Psoas muscle (tissue), 8 donors: Measurements from ENCODE around the gene PCED1B. TPM values are rescaled to one million over a fixed set of nuclear protein-coding genes. Genes with fewer than 3 reads are reported as not detected.

Experiments used
- ATAC-seq, 4 donors: fragments of 200-7000 bp; cut with Tn5 transposase; one replicate each; pipeline ENCODE4 v1.9.1; 2020; ENCODE audit warnings: moderate library complexity in 3 of 4, mild to moderate bottlenecking in 2 of 4
- DNase-seq, 2 donors: peaks; one replicate each; pipeline ENCODE4 v3.0.0-alpha.2; 2020
- H3K27ac ChIP-seq: fragments of 200-600 bp; one replicate; pipeline ENCODE4 v1.8.0; 2022
- H3K27me3 ChIP-seq, 3 donors: fragments of 200-600 bp in 1 of 3; one replicate each; pipeline versions ENCODE4 v1.6.1 to v1.8.0; 2013 to 2022; ENCODE audit warnings: low read length in 2 of 3, mild to moderate bottlenecking in 2 of 3, moderate library complexity in 1 of 3; ENCODE audit not compliant: insufficient read depth in 3 of 3
- H3K36me3 ChIP-seq, 2 donors: fragments of 200-600 bp in 1 of 2; one replicate each; pipeline versions ENCODE4 v1.6.1 to v1.8.0; 2013 to 2022; ENCODE audit warnings: low read depth in 1 of 2, mild to moderate bottlenecking in 1 of 2, moderate library complexity in 1 of 2; ENCODE audit not compliant: insufficient read depth in 1 of 2
- H3K4me1 ChIP-seq: fragments of 200-600 bp; one replicate; pipeline ENCODE4 v1.8.0; 2022
- H3K4me3 ChIP-seq: fragments of 200-600 bp; one replicate; pipeline ENCODE4 v1.8.0; 2022; ENCODE audit warnings: mild to moderate bottlenecking
- H3K9me3 ChIP-seq: fragments of 200-600 bp; one replicate; pipeline ENCODE4 v1.8.0; 2022
- CTCF ChIP-seq: fragments of 200-600 bp; IDR thresholded peaks from one replicate; pipeline ENCODE4 v1.8.0; 2022; ENCODE audit warnings: antibody characterized with exemption
- WGBS, 3 donors: extraction: QIAGEN DNeasy Blood & Tissue Kit; methylation state at CpG; one replicate each; pipeline versions ENCODE4 v1.1.6 to v1.1.7; 2013; 5-methylcytosine and 5-hydroxymethylcytosine counted together
- intact Hi-C, 2 donors: fragments of 100-400 bp; cut with DNase I; formaldehyde crosslinking; loops; one replicate each; pipeline versions ENCODE4 v1.11.0 to v1.14.2; 2022
- polyA plus RNA-seq, 3 donors: library from polyadenylated mRNA; stranded (reverse); fragments of 200-250 nt; gene quantifications; one replicate each; pipeline ENCODE4 v1.2.3, GENCODE V29; 2013
- total RNA-seq, 4 donors: library from RNA; stranded (reverse); fragmentation: NEBNext Ultra II Directional in 2 of 4; extraction: Animal tissue kit (Norgen Biotek cat#: 25700) in 2 of 4; gene quantifications; one replicate each; pipeline versions ENCODE4 v1.2.1 to v1.2.4, GENCODE V29; 2021 to 2023
- donor health status: healthy with polysubstance abuse.
- donor health status: DM: no; HTN: no; CAD: no; lungs with moderate emphysema.
- donor health status: Bipolar disorder and iron deficiency.
- donor health status: healthy.
- donor health status: DM: yes; HTN: yes; CAD: no.
- donor health status: DM: no; HTN: no; CAD: no.
- donor health status: DM: no; HTN: no; CAD: no.
- donor health status: DM: yes; HTN: yes; CAD: no.

Gene PCED1B
- total and polyA plus RNA-seq, 7 donors = 0.18 to 1.2 (median 0.38) TPM

- WGBS, 3 donors = 90 to 97% (median 92%) methylated on average over 2 of the region's 2 CpGs
- Histone ChIP-seq H3K27ac (no peak overlapping the region), H3K36me3 (no peaks in the 10 kb centered on the region), H3K4me3 (no peak overlapping the region), H3K9me3 (no peaks in the 10 kb centered on the region), H3K27me3 (peaks cover 2 to 29% (median 3%) of the 10 kb centered on the region in 3 donors), H3K4me1 (peaks cover 7% of the 10 kb centered on the region)
- DNase-seq (no peak), ATAC-seq (no peak)
- intact Hi-C loops = loop anchor here in 1 of 2 donors (10.0 kb wide), 1 partner anchor 320 kb away; no protein-coding TSS in a partner anchor
- TF ChIP-seq CTCF = no peak
Measured at GRCh38 chr12:47074757-47075156, 4.7 kb upstream of the PCED1B start.

DNA sequence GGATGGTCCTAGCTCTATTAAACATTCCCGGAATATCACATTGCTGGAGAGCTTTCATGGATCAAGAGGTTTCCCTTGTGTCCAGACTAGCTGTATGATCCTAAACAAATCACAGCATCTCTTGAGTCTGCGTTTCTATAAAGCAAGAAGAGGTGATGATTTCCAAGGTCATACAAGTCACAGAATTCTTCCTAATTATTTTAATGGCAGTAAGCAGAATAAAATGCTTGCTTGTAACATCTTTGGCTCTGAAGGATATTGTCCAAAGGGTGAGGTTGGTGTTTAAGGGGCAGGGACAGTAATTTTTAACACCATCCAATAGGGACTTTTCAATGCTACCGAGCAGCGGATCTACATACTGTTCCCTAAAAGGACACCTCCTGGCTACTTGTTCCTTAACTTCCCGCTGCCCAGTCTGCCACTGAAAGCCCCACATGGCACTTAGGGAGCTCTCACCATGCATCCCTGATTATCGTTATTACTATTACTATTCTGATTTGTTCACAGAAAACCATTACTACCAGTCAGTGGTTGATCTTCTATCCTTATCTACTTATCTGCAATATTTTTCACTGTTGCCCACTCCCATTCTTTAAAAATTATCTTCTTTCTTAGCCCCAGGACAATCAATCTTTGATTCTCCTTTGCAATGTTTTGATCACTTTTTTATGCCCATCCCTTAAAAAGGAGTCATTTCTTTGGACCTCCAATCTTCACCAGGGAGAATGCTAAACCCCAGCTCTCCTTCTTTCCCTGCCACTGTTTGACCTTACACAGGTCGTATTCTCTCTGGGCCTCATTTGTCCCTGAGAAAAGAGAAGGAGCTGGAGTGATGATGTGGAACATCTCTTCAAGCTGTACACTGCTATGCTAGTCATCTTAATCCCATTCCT, 4.0 kb upstream of the PCED1B start:
- TF ChIP-seq CTCF = no peak
- intact Hi-C loops = loop anchor here in 1 of 2 donors (10.0 kb wide), 1 partner anchor 319 kb away; no protein-coding TSS in a partner anchor
- peaks cover 7% of the 10 kb centered on the region for H3K4me1 ChIP-seq
- H3K27ac ChIP-seq = no peak overlapping the region
- DNase-seq = no peak
- no peak overlapping the region for H3K4me3 ChIP-seq
- H3K9me3 ChIP-seq = no peaks in the 10 kb centered on the region
- H3K36me3 ChIP-seq = no peaks in the 10 kb centered on the region
- ATAC-seq = no peak
- 90 to 92% (median 92%) methylated on average over 7 of the region's 7 CpGs for WGBS, 3 donors
- H3K27me3 ChIP-seq = peaks cover 2 to 33% (median 3%) of the 10 kb centered on the region in 3 donors

DNA sequence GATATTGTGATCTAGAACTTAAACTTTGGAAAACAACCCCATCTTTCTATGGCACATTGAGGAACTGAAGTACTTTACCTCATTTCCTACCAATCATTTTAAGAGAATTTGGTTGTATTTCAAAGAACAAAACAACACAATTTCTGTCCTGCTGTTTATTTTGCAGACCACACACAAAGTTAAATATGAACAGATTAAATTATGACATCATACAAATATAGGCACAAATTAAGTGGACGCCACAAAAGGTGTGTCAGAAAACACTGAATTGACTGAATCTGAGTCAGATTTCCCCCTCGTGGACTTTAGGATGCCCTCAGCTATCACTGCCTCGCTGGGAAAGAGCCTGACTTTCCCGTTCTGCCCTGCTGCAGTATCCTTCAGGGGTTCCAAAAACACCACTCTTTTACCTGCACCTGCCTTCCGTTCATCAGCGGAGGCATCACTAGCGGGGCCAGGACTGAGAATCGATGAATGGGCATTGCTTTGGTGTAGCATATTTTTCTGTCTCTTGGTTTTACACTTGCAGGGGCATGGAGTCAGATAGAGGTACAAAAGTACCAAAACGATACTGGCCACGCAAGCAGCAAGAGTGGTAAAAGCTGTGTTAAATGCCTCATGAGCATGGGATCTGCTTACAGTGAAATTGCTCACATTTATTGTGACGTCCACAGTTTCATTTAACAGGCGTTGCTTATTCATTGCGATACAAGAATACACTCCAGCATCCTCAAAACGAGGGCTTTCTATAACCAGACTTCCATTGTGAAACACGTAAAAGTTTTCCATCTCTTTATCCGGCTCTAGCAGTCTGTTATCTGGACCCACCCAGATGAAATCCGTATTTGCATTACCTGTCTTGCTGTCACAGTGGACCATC, 2.0 kb upstream of the PCED1B start:
- TF ChIP-seq CTCF = no peak
- ATAC-seq (no peak), DNase-seq (no peak)
- intact Hi-C loops = loop anchor here in 1 of 2 donors (10.0 kb wide), 1 partner anchor 317 kb away; no protein-coding TSS in a partner anchor
- 86 to 91% (median 89%) methylated on average over 17 of the region's 17 CpGs for WGBS, 3 donors
- Histone ChIP-seq H3K27me3 (peaks cover 2 to 33% (median 3%) of the 10 kb centered on the region in 3 donors), H3K4me3 (no peak overlapping the region), H3K9me3 (no peaks in the 10 kb centered on the region), H3K27ac (no peak overlapping the region), H3K4me1 (peaks cover 10% of the 10 kb centered on the region), H3K36me3 (no peaks in the 10 kb centered on the region)

DNA sequence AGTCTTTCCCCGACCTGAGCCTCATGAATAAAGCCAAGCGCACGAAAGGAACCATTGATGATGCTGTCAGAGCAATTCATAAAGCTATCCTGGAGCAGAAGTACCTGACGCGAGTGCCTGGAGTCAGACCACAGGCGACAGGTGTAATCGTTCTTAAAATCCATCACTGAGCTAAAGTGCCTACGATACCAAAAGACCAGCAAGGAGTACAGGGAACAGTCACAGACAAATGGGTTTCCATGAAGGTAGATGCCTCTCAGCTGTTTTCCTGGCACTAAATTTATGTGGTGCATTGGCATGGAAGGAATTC, 1.4 kb upstream of the PCED1B start:
- Histone ChIP-seq H3K9me3 (no peaks in the 10 kb centered on the region), H3K4me1 (peaks cover 13% of the 10 kb centered on the region), H3K27me3 (peaks cover 2 to 33% (median 3%) of the 10 kb centered on the region in 3 donors), H3K4me3 (peak overlapping the region; percentile 71), H3K36me3 (no peaks in the 10 kb centered on the region), H3K27ac (no peak overlapping the region)
- ATAC-seq (no peak), DNase-seq (no peak)
- intact Hi-C loops = loop anchor here in 1 of 2 donors (10.0 kb wide), 1 partner anchor 317 kb away; no protein-coding TSS in a partner anchor
- WGBS, 3 donors = 86 to 90% (median 87%) methylated on average over 8 of the region's 8 CpGs
- TF ChIP-seq CTCF = no peak
